ENCODE data around the gene SNCAIP. TPM values are rescaled to one million over a fixed set of nuclear protein-coding genes. Genes with fewer than 3 reads are reported as not detected.

The SNCAIP gene
- total and polyA plus RNA-seq, 9 of the 15 experiments (the other 6 are each of a cell fraction or from before 2014, with no cell fraction given), result 0.04 TPM; not detected in 8

- CTCF ChIA-PET (ENCODE audit: low intra/inter-chr PET ratio), result no interaction called here
- intact Hi-C loops (cut with micrococcal nuclease) (no loop called here), in situ Hi-C loops (cut with MboI) (no loop called here)
- Histone ChIP-seq H3K9me3 (replicated peaks; ENCODE audit: control insufficient read depth, insufficient read depth, low read depth, low read length) (no peaks in the 10 kb centered on the region), H3K27ac (ENCODE audit: extremely low read depth, low read depth, low read length) (no peak overlapping the region), H3K4me3 (no peak overlapping the region), H3K9me1 (ENCODE audit: control insufficient read depth, insufficient read depth, low read length) (no peaks in the 10 kb centered on the region), H2AFZ (ENCODE audit: low read depth, low read length) (no peak overlapping the region), H3K36me3 (ENCODE audit: control insufficient read depth, insufficient read depth, low read length) (no peaks in the 10 kb centered on the region), H3K79me2 (ENCODE audit: control insufficient read depth, insufficient read depth, low read length) (no peaks in the 10 kb centered on the region), H3K27me3 (ENCODE audit: control insufficient read depth in 2 of 2, insufficient read depth in 2 of 2, low read length in 2 of 2) (peaks cover 0 to 7% of the 10 kb centered on the region in 2 experiments; a peak in 1 of 5 replicates), H3K4me2 (ENCODE audit: insufficient read depth, low read length) (no peak overlapping the region), H3K4me1 (replicated peaks in 1 of 2; ENCODE audit: control insufficient read depth in 2 of 2, insufficient read depth in 2 of 2, low read length in 2 of 2) (no peaks in the 10 kb centered on the region), H4K20me1 (replicated peaks; ENCODE audit: control insufficient read depth, insufficient read depth, low read length) (no peaks in the 10 kb centered on the region), H3K9ac (ENCODE audit: insufficient read depth in 1 of 2, low read depth in 2 of 2, low read length in 2 of 2) (no peak overlapping the region)
- no peak for FAIRE-seq
- POLR2A ChIA-PET, result no interaction called here
- no TSS peak for BruUV-seq (replicated peaks)
- no peak for ATAC-seq
- WGBS (ENCODE audit: insufficient coverage, low coverage, missing lambda C conversion rate), result 3% methylated on average over 4 of the region's 4 CpGs
- TF ChIP-seq RBM34 (IDR thresholded peaks at IDR 0.05; ENCODE audit: borderline replicate concordance, insufficient read depth, low read length) (no peak), EHMT2 (IDR thresholded peaks at IDR 0.05) (no peak), ZNF274 (IDR thresholded peaks at IDR 0.05; ENCODE audit: borderline replicate concordance, low read depth, low read length) (no peak), SAFB2 (IDR thresholded peaks at IDR 0.05; ENCODE audit: borderline replicate concordance, low read depth, low read length, severe bottlenecking) (no peak), ZBTB33 (CRISPR knock-in tag; IDR thresholded peaks at IDR 0.05) (no peak), TAF1 (IDR thresholded peaks at IDR 0.05; ENCODE audit: control insufficient read depth, extremely low read depth, insufficient read depth, low read length, severe bottlenecking) (no peak), RCOR1 (IDR thresholded peaks at IDR 0.05; ENCODE audit: borderline replicate concordance in 1 of 2, low read depth in 2 of 2, low read length in 2 of 2) (no peak), HNRNPL (IDR thresholded peaks at IDR 0.05; ENCODE audit: low read depth, low read length) (no peak)
- TF ChIP-seq, protein P1, sequence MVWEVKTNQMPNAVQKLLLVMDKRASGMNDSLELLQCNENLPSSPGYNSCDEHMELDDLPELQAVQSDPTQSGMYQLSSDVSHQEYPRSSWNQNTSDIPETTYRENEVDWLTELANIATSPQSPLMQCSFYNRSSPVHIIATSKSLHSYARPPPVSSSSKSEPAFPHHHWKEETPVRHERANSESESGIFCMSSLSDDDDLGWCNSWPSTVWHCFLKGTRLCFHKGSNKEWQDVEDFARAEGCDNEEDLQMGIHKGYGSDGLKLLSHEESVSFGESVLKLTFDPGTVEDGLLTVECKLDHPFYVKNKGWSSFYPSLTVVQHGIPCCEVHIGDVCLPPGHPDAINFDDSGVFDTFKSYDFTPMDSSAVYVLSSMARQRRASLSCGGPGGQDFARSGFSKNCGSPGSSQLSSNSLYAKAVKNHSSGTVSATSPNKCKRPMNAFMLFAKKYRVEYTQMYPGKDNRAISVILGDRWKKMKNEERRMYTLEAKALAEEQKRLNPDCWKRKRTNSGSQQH (CRISPR knock-in tag; IDR thresholded peaks at IDR 0.05), result no peak
- no peak for DNase-seq (ENCODE audit: extremely low read depth in 1 of 4, low spot score in 3 of 4)
These were observed 111.2 kb downstream of the SNCAIP start for GRCh38 chr5:122423221-122423620.
